Right lobe of liver (tissue), 6 donors: ENCODE measurements around the gene DNASE2. TPM values are rescaled to one million over a fixed set of nuclear protein-coding genes. Genes with fewer than 3 reads are reported as not detected.

ENCODE experiments used
- ATAC-seq, 4 donors: fragments of 200-7000 bp; cut with Tn5 transposase; one replicate each; pipeline ENCODE4 v1.9.1; 2020; ENCODE audit warnings: mild to moderate bottlenecking in 4 of 4, moderate library complexity in 4 of 4
- DNase-seq, 3 donors: peaks; one replicate each; pipeline ENCODE4 v3.0.0-alpha.2; 2020
- H3K27ac ChIP-seq, 3 donors: fragments of 200-600 bp; one replicate each; pipeline ENCODE4 v1.8.0; 2022
- H3K27me3 ChIP-seq, 2 donors: fragments of 200-600 bp; one replicate each; pipeline ENCODE4 v1.8.0; 2022
- H3K36me3 ChIP-seq, 4 donors: fragments of 200-600 bp; sonication (generic) in 1 of 4; one replicate each; pipeline versions ENCODE4 v1.5.1 to v1.8.0; 2017 to 2022; ENCODE audit warnings: control low read depth in 1 of 4
- H3K4me1 ChIP-seq, 4 donors: fragments of 200-600 bp; sonication (generic) in 1 of 4; one replicate each; pipeline versions ENCODE4 v1.5.1 to v1.8.0; 2017 to 2022; ENCODE audit warnings: control low read depth in 1 of 4
- H3K4me3 ChIP-seq, 3 donors: fragments of 200-600 bp; one replicate each; pipeline ENCODE4 v1.8.0; 2022
- H3K9me3 ChIP-seq, 4 donors: fragments of 200-600 bp; sonication (generic) in 1 of 4; one replicate each; pipeline versions ENCODE4 v1.5.1 to v1.8.0; 2017 to 2022; ENCODE audit warnings: control low read depth in 1 of 4
- POLR2A ChIP-seq: fragments of 450-650 bp; IDR thresholded peaks from one replicate; pipeline ENCODE4 v1.6.1; 2017; ENCODE audit warnings: antibody characterized with exemption, mild to moderate bottlenecking
- WGBS: methylation state at CpG from one replicate; pipeline ENCODE4 v1.1.6; 2018; ENCODE audit warnings: low coverage, low lambda C conversion rate; ENCODE audit not compliant: insufficient coverage; ENCODE audit errors: missing lambda C conversion rate; 5-methylcytosine and 5-hydroxymethylcytosine counted together
- intact Hi-C, 2 donors: fragments of 100-400 bp; cut with DNase I; formaldehyde crosslinking; loops; one replicate each; pipeline versions ENCODE4 v1.11.2 to v1.14.1; 2022
- total RNA-seq, 6 experiments: library from RNA; depleted of rRNA in 2 of 6; stranded (reverse); fragments of >200 nt in 2 of 6; fragmentation: NEBNext Ultra II Directional in 3 of 6; extraction: Animal tissue kit (Norgen Biotek cat#: 25700) in 3 of 6; gene quantifications; one replicate each; pipeline versions ENCODE4 v1.1.0 to v1.2.4, GENCODE V29; 2016 to 2023
- TF ChIP-seq, protein P1 (sequence below), 4 donors: fragments of 200-600 bp in 3 of 4; fragments of 450-650 bp in 1 of 4; IDR thresholded peaks; one replicate each; pipeline versions ENCODE4 v1.5.1 to v1.8.0; 2016 to 2022; ENCODE audit warnings: antibody characterized with exemption in 4 of 4, mild to moderate bottlenecking in 2 of 4
- donor health status: DM: no; HTN: yes; CAD: no.
- donor health status: DM: no; HTN: no; CAD: no.
- donor health status: DM: no; HTN: no; CAD: no.
- donor health status: DM: no; HTN: yes; CAD: no.
- donor health status: DM: no; HTN: yes; CAD: no.

The DNASE2 gene
- total RNA-seq, 6 experiments from 2014 or later = 18.2 to 36.3 (median 26.8) TPM

- peaks cover 0 to 5% (median 0%) of the 10 kb centered on the region in 4 donors for H3K9me3 ChIP-seq
- DNase-seq (no peak), ATAC-seq (no peak)
- WGBS = 47% methylated on average over 2 of the region's 5 CpGs
- intact Hi-C loops = loop anchor here in 1 of 2 donors (10.0 kb wide), 1 partner anchor 47 kb away; the partner anchor contains the start of genes CALR and FARSA
- H3K4me3 ChIP-seq = no peak overlapping the region
- H3K36me3 ChIP-seq = no peaks in the 10 kb centered on the region
- H3K27ac ChIP-seq = no peak overlapping the region
- peaks cover 0 to 29% (median 6%) of the 10 kb centered on the region in 4 donors for H3K4me1 ChIP-seq
- TF ChIP-seq, protein P1, sequence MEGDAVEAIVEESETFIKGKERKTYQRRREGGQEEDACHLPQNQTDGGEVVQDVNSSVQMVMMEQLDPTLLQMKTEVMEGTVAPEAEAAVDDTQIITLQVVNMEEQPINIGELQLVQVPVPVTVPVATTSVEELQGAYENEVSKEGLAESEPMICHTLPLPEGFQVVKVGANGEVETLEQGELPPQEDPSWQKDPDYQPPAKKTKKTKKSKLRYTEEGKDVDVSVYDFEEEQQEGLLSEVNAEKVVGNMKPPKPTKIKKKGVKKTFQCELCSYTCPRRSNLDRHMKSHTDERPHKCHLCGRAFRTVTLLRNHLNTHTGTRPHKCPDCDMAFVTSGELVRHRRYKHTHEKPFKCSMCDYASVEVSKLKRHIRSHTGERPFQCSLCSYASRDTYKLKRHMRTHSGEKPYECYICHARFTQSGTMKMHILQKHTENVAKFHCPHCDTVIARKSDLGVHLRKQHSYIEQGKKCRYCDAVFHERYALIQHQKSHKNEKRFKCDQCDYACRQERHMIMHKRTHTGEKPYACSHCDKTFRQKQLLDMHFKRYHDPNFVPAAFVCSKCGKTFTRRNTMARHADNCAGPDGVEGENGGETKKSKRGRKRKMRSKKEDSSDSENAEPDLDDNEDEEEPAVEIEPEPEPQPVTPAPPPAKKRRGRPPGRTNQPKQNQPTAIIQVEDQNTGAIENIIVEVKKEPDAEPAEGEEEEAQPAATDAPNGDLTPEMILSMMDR (IDR thresholded peaks at IDR 0.05) = no peak
- no peak for TF ChIP-seq POLR2A
- H3K27me3 ChIP-seq = no peaks in the 10 kb centered on the region
Measured at GRCh38 chr19:12888006-12888603, 6.9 kb upstream of the DNASE2 start.

- intact Hi-C loops = loop anchor here in 1 of 2 donors (10.0 kb wide), 1 partner anchor 48 kb away; the partner anchor contains the start of genes CALR and FARSA
- WGBS = 80% methylated on average over 5 of the region's 17 CpGs
- no peak for DNase-seq
Measured at GRCh38 chr19:12886969-12887747, 5.9 kb upstream of the DNASE2 start, which contains the start of gene KLF1. Gene KLF1, minus strand, starts transcription at chr19:12887201. Its CDS starts 61 bp downstream, at chr19:12887140.

DNA sequence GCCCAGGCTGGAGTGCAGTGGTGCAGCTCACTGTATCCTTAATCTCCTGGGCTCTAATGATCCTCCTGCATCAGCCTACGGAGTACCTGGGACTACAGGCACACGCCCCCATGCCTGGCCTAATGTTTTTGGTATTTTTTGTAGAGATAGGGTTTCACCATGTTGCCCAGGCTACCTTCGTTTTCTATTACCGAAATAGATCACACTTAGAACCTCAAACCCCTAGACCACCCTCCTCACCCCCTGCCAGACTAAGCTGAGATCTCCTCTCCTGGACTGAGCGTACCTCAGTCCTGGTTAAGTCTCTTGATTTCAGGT lies 5.4 kb upstream of the DNASE2 start:
- no peak for TF ChIP-seq POLR2A
- TF ChIP-seq, protein P1 (IDR thresholded peaks at IDR 0.05) = no peak
- 69% methylated on average over 4 of the region's 5 CpGs for WGBS

More at GRCh38 chr19:12886969-12887747, 5.9 kb upstream of the DNASE2 start, which contains the start of gene KLF1:
- peaks cover 0 to 24% (median 3%) of the 10 kb centered on the region in 4 donors for H3K4me1 ChIP-seq
- no peak within 1 kb of the TSS for H3K4me3 ChIP-seq
- H3K27ac ChIP-seq = no peak within 1 kb of the TSS
- H3K27me3 ChIP-seq = no peaks in the 10 kb centered on the region
- no peaks in the 10 kb centered on the region for H3K36me3 ChIP-seq
- TF ChIP-seq, protein P1 (IDR thresholded peaks at IDR 0.05) = no peak
- no peak for TF ChIP-seq POLR2A
- H3K9me3 ChIP-seq = peaks cover 0 to 5% (median 0%) of the 10 kb centered on the region in 4 donors
- ATAC-seq = no peak

DNA sequence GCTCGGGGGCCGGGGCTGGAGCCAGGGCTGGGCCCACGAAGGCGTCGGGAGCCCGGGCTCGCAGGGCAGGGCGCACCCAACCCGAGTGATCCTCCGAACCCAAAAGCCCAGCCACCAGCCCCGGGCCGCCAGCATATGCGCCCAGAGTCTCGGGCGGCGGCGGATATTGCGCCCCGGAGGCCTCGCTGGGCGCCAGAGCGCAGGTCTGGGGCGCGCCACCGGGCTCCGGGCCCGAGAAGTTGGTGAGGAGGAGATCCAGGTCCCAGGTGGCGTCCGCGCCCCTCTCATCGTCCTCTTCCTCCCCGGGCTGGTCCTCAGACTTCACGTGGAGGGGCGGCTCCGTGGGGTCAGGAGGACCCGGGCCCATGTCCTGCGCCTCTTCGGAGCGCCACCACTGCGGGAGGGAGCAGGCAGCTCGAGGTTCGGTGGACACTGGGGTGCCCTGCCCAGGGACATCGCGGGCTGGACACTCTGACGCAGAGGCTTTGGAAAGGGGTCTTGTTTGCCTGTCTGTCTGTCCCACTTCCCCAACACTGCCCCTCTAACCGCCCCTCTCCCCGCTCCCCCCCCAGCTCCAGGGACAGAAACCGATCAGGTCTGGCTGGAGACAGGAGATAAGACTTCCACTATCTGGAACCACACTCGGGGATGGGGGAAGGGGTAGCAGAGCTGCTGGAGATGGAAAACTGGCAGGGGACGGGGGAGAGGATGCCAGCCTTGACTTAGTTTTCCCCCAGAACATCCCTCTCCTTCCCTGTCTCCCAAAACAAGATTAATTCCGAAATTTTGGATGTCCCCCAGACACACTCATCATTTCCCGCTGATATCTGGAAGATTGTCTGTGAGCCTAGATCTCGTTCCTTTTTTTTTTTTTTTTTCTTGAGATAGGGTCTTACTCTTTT lies 4.8 kb upstream of the DNASE2 start:
- intact Hi-C loops = loop anchor here in 1 of 2 donors (10.0 kb wide), 1 partner anchor 49 kb away; the partner anchor contains the start of genes CALR and FARSA
- ATAC-seq (no peak), DNase-seq (peak in 1 of 3 donors; percentile 63)
- WGBS = 51% methylated on average over 6 of the region's 53 CpGs
- Histone ChIP-seq H3K27ac (peak overlapping the region in 1 of 3 donors; percentile 13), H3K4me3 (peak overlapping the region; percentile 18 to 51 (median 22)), H3K4me1 (peaks cover 0 to 18% (median 0%) of the 10 kb centered on the region in 4 donors), H3K9me3 (peaks cover 0 to 5% (median 0%) of the 10 kb centered on the region in 4 donors), H3K27me3 (no peaks in the 10 kb centered on the region), H3K36me3 (no peaks in the 10 kb centered on the region)
- TF ChIP-seq, protein P1 (IDR thresholded peaks at IDR 0.05) = no peak
- no peak for TF ChIP-seq POLR2A

More for the DNA sequence above, 5.4 kb upstream of the DNASE2 start:
- intact Hi-C loops = loop anchor here in 1 of 2 donors (10.0 kb wide), 1 partner anchor 48 kb away; the partner anchor contains the start of genes CALR and FARSA
- no peak overlapping the region for H3K4me3 ChIP-seq
- H3K27ac ChIP-seq = no peak overlapping the region
- no peaks in the 10 kb centered on the region for H3K36me3 ChIP-seq
- ATAC-seq (no peak), DNase-seq (no peak)
- no peaks in the 10 kb centered on the region for H3K27me3 ChIP-seq
- peaks cover 0 to 18% (median 0%) of the 10 kb centered on the region in 4 donors for H3K4me1 ChIP-seq
- H3K9me3 ChIP-seq = peaks cover 0 to 5% (median 0%) of the 10 kb centered on the region in 4 donors
